Large intestine (tissue), 3 donors: ENCODE data around the gene DELE1. TPM values are rescaled to one million over a fixed set of nuclear protein-coding genes. Genes with fewer than 3 reads are reported as not detected.

Source experiments
- DNase-seq, 2 donors: peaks; one replicate each; pipeline versions ENCODE4 v3.0.0 to v3.0.0-alpha.2; 2013
- H3K27ac ChIP-seq: one replicate; pipeline ENCODE4 v1.5.1; 2013; ENCODE audit warnings: low read length
- H3K27me3 ChIP-seq: 2 replicates; pipeline ENCODE4 v1.6.1; 2013; ENCODE audit warnings: low read length; ENCODE audit not compliant: control insufficient read depth, insufficient read depth
- H3K36me3 ChIP-seq: 2 replicates; pipeline ENCODE4 v1.6.1; 2013; ENCODE audit warnings: low read length; ENCODE audit not compliant: control insufficient read depth, insufficient read depth
- H3K4me1 ChIP-seq: one replicate; pipeline ENCODE4 v1.6.1; 2013; ENCODE audit warnings: low read length; ENCODE audit not compliant: control insufficient read depth, insufficient read depth
- H3K4me3 ChIP-seq: one replicate; pipeline ENCODE4 v1.5.1; 2013; ENCODE audit warnings: low read length
- H3K9me3 ChIP-seq: one replicate; pipeline ENCODE4 v1.6.1; 2013; ENCODE audit warnings: mild to moderate bottlenecking, low read depth, low read length, moderate library complexity; ENCODE audit not compliant: control insufficient read depth
- WGBS: methylation state at CpG from one replicate; pipeline ENCODE4 v1.1.5; 2013; ENCODE audit warnings: low lambda C conversion rate; ENCODE audit not compliant: insufficient coverage; 5-methylcytosine and 5-hydroxymethylcytosine counted together
- polyA plus RNA-seq: library from polyadenylated mRNA; unstranded; fragments of 120-200 nt; gene quantifications from one replicate; pipeline ENCODE4 v1.2.1, GENCODE V29; 2013

DELE1 gene
- polyA plus RNA-seq, 1 donor = 123 TPM

GRCh38 chr5:141878186-141878710 is 45.4 kb upstream of the DELE1 start, which contains the start of gene PCDH1:
Gene PCDH1 (minus strand): TSS chr5:141878410. CDS start chr5:141878262, 148 bp downstream.
- 0% methylated on average over 2 of the region's 63 CpGs for WGBS
- no peaks in the 10 kb centered on the region for H3K9me3 ChIP-seq
- no peaks in the 10 kb centered on the region for H3K36me3 ChIP-seq
- H3K27me3 ChIP-seq = peaks cover 65% of the 10 kb centered on the region
- H3K4me1 ChIP-seq = peaks cover 21% of the 10 kb centered on the region
- peak within 1 kb of the TSS; percentile 95 for H3K27ac ChIP-seq
- peak within 1 kb of the TSS; percentile 75 for H3K4me3 ChIP-seq
- peak in 1 of 2 donors; percentile 72 for DNase-seq

- peaks cover 14% of the 10 kb centered on the region for H3K4me1 ChIP-seq
Measured at GRCh38 chr5:141878711-141879425, 44.8 kb upstream of the DELE1 start.

GRCh38 chr5:141879426-141879759 is 44.3 kb upstream of the DELE1 start:
- H3K36me3 ChIP-seq = no peaks in the 10 kb centered on the region
- H3K27me3 ChIP-seq = peaks cover 73% of the 10 kb centered on the region
- H3K4me1 ChIP-seq = peaks cover 10% of the 10 kb centered on the region
- no CpG with 5 or more reads among the region's 2 CpGs for WGBS
- no peaks in the 10 kb centered on the region for H3K9me3 ChIP-seq
- DNase-seq = no peak
- no peak overlapping the region for H3K4me3 ChIP-seq
- H3K27ac ChIP-seq = no peak overlapping the region

More at GRCh38 chr5:141878711-141879425, 44.8 kb upstream of the DELE1 start:
- no peaks in the 10 kb centered on the region for H3K9me3 ChIP-seq
- WGBS = 17% methylated on average over 1 of the region's 40 CpGs
- peaks cover 71% of the 10 kb centered on the region for H3K27me3 ChIP-seq
- peak; percentile 94 for DNase-seq
- H3K4me3 ChIP-seq = peak overlapping the region; percentile 64
- no peaks in the 10 kb centered on the region for H3K36me3 ChIP-seq
- peak overlapping the region; percentile 95 for H3K27ac ChIP-seq

DNA sequence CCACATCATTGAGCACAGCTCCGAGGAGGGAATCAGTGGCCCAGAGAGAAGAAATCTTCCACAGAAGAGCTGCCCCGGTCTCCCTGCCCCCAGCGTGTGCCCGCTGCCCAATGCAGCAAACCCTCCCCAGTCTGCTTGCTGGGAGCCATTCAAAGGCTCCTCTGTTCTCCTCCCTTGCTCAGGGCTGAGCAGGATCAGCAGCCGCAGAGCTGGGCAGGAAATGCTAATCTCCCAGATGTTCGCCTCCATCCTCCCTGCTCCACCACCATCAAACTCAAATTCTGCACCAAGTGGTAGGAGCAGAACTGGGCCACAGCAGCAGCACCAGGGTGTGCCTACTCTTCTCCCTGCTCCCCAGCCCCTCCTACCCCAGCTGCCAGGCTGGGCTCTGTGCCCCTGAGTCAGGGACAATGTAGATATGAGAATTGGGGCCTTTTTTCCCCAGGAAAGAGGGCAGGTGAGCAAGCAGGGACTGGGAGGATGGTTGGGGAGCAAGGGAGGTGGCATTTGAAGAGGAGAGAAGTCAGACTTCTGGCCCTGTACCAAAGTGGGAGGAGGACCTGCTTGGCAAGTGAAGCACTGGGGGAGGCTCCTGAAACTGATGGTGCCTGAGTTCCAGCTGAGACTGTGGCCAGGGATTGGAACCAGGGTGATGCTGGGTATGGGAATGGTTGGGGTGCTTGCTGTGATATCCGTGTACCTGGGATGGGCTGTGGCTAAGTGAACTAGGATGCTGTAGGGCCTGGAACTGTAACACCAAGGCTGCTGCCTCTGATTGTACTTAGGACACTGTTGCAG is 43.5 kb upstream of the DELE1 start:
- H3K36me3 ChIP-seq = no peaks in the 10 kb centered on the region
- no peaks in the 10 kb centered on the region for H3K9me3 ChIP-seq
- H3K27me3 ChIP-seq = peaks cover 72% of the 10 kb centered on the region
- H3K27ac ChIP-seq = no peak overlapping the region
- no peak for DNase-seq
- H3K4me3 ChIP-seq = no peak overlapping the region
- H3K4me1 ChIP-seq = peaks cover 5% of the 10 kb centered on the region
- no CpG with 5 or more reads among the region's 7 CpGs for WGBS

DNA sequence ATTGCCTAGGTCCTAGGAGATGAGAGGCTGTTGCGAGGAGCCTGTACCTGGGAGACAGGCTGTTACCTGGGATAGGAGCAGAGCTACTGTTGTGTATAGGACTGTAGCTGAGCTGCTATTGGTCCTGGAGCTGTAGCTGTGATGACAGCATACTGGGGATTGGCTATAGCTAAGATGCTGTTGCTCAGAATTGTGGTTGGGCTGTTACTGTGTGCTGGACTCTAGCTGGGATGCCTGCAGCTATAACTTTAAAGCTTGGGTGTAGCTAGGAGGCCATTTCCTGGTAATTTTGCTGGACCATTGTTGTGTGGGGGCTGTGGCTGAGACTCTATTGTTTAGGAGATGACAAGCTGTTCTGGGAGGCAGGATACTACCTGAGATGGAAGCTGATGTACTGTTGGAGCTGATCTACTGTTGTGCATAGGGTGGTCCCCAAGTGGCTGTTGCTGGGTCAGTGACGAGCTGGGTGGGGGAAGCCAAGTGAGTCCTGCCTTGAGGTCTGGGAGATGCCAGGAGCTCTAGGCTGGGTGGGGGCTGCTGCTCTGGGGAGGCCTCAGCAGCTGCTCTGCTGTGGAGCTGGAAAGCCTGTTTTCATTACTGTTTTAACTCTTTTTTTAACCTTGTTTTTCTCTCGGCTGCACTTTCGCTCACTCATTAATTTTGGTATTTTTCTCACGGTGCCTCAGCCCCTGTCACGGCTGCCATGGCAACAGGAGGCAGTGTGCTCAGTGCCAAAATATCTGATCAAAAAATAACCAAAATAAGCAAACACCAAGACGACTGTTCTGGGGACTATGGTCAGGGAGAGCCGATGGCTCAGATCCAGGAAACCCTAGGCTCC is 42.5 kb upstream of the DELE1 start:
- no CpG with 5 or more reads among the region's 8 CpGs for WGBS
- H3K4me3 ChIP-seq = no peak overlapping the region
- H3K27ac ChIP-seq = peak overlapping the region; percentile 33
- no peak for DNase-seq
- H3K36me3 ChIP-seq = no peaks in the 10 kb centered on the region
- H3K9me3 ChIP-seq = no peaks in the 10 kb centered on the region
- peaks cover 63% of the 10 kb centered on the region for H3K27me3 ChIP-seq
- no peaks in the 10 kb centered on the region for H3K4me1 ChIP-seq

DNA sequence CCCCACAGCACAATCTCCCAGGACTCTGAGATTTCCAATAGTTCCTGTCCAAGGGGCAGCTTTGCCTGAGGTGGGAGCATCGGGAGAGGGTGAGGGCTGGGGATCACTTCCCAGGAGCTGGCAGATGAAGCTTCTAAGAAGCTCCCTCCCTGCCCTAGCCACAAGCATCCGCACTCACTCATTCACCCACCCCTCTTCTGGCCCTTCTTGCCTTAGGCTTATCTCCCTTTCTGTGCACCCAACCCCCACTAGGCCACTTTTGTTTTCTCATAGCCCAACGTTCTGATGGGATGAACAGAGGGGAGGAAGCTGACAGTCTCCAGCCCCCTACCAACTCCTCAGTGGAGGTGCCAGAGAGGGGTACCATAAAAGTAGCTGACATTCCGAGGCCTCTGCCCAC is 41.8 kb upstream of the DELE1 start:
- no peaks in the 10 kb centered on the region for H3K9me3 ChIP-seq
- H3K27ac ChIP-seq = peak overlapping the region; percentile 33
- DNase-seq = no peak
- no peaks in the 10 kb centered on the region for H3K36me3 ChIP-seq
- H3K4me1 ChIP-seq = no peaks in the 10 kb centered on the region
- H3K27me3 ChIP-seq = peaks cover 56% of the 10 kb centered on the region
- WGBS = 0% methylated on average over 1 of the region's 4 CpGs
- no peak overlapping the region for H3K4me3 ChIP-seq

- DNase-seq = no peak
- WGBS = 0% methylated on average over 3 of the region's 13 CpGs
- Histone ChIP-seq H3K4me1 (no peaks in the 10 kb centered on the region), H3K27me3 (peaks cover 48% of the 10 kb centered on the region), H3K27ac (no peak overlapping the region), H3K36me3 (no peaks in the 10 kb centered on the region), H3K9me3 (no peaks in the 10 kb centered on the region), H3K4me3 (no peak overlapping the region)
Measured at GRCh38 chr5:141882594-141883183, 41.0 kb upstream of the DELE1 start.

- Histone ChIP-seq H3K27ac (no peak overlapping the region), H3K27me3 (peaks cover 46% of the 10 kb centered on the region), H3K4me1 (no peaks in the 10 kb centered on the region), H3K9me3 (no peaks in the 10 kb centered on the region), H3K36me3 (no peaks in the 10 kb centered on the region), H3K4me3 (peak overlapping the region; percentile 9)
- WGBS = no CpG with 5 or more reads among the region's 35 CpGs
- DNase-seq = peak in 1 of 2 donors; percentile 45
Measured at GRCh38 chr5:141883184-141883891, 40.3 kb upstream of the DELE1 start.

GRCh38 chr5:141883892-141884318 is 39.8 kb upstream of the DELE1 start:
- 80% methylated on average over 1 of the region's 8 CpGs for WGBS

More at GRCh38 chr5:141883892-141884318, 39.8 kb upstream of the DELE1 start:
- peaks cover 46% of the 10 kb centered on the region for H3K27me3 ChIP-seq
- H3K27ac ChIP-seq = no peak overlapping the region
- no peaks in the 10 kb centered on the region for H3K9me3 ChIP-seq
- DNase-seq = no peak
- H3K4me3 ChIP-seq = peak overlapping the region; percentile 9
- H3K36me3 ChIP-seq = no peaks in the 10 kb centered on the region
- H3K4me1 ChIP-seq = no peaks in the 10 kb centered on the region
